ENCODE data around the gene CP.

The CP gene

DNA sequence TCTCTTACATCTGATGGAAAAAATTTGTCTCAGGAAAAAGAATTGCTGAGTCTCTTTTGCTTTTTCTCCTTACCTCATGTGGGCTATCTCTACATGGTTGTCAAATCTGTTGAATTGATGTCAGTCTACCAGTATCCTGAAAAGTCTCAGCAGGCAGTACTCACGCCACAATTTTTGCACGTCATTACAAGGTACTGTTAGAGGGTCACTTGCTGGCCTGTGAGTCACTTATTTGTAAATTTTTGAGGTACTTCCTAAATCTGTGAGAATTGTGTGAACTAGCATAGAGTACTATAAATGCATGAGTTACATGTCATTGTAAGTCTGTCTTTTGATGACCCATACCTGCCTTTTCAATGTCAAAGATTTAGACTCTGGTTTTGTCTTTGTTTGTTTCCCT is 76.3 kb downstream of the CP start:
- DNase-seq (ENCODE audit: insufficient read length, low spot score) (no peak), FAIRE-seq (no peak)
- TF ChIP-seq POLR2A (IDR thresholded peaks at IDR 0.05; ENCODE audit: low read depth, low read length) = no peak

DNA sequence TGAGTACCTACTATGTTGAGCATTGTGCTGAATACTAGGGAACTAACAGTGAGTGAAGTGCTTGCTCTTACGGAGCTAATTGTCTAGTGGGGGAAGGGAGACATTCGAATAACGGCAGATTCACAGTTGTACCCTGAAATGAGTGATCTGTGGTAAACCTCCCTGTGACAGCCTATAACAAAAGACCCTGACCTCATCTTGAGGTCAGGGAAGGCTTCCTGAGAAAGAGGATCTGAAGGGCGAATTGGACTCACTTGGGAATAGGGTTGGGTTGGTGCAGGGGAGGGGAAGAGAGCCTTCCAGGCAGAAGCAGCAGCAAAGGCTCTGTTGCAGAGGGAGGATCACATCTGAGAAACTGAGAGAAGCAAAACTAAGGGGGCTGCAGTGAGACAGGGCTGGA is 78.9 kb downstream of the CP start:
- no peak for FAIRE-seq
- no peak for TF ChIP-seq POLR2A (IDR thresholded peaks at IDR 0.05; ENCODE audit: low read depth, low read length)
- no peak for DNase-seq (ENCODE audit: insufficient read length, low spot score)

DNA sequence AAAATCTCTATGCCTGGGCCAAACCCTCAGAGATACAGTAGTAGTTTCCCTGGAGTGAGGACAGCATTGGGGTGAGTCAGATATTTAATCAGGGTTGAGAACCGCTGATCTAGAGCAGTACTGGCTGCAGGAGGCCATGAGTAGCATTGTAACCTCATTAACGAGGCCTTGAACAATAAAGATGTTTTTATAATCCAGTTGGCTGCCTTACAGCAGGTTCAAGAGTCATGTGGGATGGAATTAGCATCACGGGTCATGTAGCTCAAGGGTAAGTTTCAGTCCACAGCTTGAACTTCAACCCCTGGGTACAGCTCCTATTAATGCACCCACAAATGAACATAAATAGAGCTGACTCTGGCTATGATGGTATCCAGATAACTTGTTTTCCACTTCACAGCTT is 87.1 kb downstream of the CP start:
- FAIRE-seq (peak; percentile 97), DNase-seq (ENCODE audit: insufficient read length, low spot score) (peak; percentile 24)
- TF ChIP-seq POLR2A (IDR thresholded peaks at IDR 0.05; ENCODE audit: low read depth, low read length) = no peak

DNA sequence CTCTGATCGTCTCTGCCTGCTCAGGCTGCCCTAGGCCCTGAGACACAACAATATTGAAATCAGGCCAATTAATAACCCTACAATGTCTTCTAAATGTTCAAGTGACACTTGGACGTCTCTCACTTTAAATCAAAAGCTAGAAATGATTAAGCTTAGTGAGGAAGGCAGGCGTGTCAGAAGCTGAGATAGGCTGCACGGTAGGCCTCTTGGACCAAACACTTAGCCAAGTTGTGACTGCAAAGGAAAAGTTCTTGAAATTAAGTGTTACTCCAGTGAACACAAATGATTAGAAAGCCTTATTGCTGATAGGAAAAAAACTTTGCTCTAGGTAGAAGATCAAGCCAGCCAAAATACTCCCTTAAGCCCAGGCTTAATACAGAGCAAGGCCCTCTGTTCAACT is 90.0 kb downstream of the CP start:
- FAIRE-seq (no peak), DNase-seq (ENCODE audit: insufficient read length, low spot score) (no peak)
- TF ChIP-seq POLR2A (IDR thresholded peaks at IDR 0.05; ENCODE audit: low read depth, low read length) = no peak

DNA sequence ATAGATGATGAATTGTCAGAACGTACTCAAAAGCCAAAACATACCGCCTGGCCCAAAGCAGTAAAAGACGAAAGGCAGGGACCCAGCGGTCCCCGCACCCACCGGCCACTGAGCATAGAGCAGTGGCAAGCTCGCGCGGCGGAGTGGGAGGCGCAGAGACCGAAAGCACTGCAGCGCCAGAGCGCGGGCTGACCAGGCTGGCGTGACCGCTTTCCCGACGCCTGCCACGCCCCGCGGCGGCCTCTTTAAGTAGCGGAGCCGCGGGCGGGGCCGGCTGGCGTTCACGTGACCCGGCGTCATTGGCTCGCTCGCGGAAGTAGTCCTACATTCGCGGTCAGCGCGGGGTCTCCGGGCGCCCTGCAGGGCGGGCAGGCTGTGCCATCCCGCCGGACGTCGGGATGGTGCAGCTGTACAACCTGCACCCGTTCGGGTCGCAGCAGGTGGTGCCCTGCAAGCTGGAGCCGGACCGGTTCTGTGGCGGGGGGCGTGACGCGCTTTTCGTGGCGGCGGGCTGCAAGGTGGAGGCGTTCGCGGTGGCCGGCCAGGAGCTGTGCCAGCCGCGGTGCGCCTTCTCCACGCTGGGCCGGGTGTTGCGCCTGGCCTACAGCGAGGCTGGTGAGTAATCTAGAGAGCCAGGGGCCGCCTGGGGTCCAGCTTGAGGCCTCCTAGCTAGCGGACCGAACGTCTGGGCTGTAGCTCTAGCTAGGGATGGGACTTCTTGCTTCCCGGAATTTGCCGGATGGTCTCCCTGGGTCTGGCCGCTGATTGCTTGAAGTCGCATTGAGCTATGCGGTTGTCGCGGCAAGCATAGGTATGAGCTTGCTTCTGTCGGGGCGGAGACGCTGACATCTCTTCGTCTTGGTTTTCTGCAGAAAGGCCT is 92.1 kb downstream of the CP start, which contains the start of gene HPS3:
Gene HPS3, plus strand, starts transcription at position 313 of the 880 bp plus-strand sequence. Its CDS starts 86 bp downstream, at position 399.
- FAIRE-seq (no peak), DNase-seq (ENCODE audit: insufficient read length, low spot score) (peak; percentile 83)
- peak; percentile 76 for TF ChIP-seq POLR2A (IDR thresholded peaks at IDR 0.05; ENCODE audit: low read depth, low read length)

DNA sequence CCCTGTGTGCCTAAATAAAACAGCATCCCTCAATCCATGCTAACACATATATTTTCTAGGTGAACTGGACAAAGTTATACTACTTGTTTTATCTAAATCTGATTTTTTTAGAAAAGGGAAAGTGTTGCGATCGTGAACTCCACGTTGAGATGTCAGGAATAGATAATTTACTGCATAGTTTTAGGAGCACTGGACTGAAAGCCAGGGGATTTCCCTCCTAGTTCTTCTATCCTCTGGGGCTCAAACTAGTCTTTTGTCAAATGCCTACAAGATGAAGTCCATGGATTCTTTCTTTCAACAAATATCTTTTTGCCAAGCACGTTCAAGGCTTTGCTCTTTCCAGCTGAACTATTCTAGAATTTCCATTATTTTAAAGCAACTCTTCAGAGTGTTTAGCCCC is 92.8 kb downstream of the CP start:
- DNase-seq (ENCODE audit: insufficient read length, low spot score) (no peak), FAIRE-seq (no peak)
- no peak for TF ChIP-seq POLR2A (IDR thresholded peaks at IDR 0.05; ENCODE audit: low read depth, low read length)

DNA sequence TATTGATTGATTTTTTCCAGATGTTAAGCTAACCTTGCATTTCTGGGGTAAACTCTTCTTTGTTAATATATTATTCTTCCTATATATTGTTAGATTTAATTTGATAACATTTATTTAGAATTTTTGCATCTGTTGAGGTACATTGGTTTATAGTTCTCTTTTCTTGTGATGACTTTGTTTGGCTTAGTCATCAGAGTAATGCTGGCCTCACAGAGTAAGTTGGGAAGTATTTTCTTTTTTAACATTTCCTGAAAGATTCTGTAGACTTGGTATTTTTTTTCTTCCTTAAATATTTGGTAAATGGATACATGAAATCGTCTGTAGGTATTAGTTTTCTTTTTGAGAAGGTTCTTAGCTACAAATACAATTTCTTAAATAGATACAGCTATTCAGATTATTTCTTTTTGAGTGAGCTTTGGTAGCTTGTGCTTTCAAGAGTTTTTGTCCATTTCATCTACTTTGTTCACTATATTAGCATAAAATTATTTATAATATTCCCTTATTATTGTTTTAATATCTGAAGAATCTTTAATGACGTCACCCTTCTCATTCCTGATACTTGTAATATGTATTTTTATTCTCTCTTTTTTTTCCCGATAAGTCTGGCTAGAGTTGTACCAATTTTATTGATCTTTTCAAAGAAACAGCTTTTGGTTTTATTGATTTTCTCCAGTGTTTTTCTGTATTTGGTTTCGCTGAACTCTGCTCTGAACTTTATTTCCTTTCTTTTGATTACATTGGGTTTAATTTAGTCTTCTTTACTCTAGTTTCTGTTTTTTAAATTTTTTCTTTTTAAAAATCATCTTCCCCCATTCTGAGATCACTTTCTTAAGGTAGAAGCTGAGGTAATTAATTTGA is 98.7 kb downstream of the CP start:
- FAIRE-seq = no peak
- no peak for DNase-seq (ENCODE audit: insufficient read length, low spot score)
- no peak for TF ChIP-seq POLR2A (IDR thresholded peaks at IDR 0.05; ENCODE audit: low read depth, low read length)
